ENCODE data around the gene PDE6B. TPM values are rescaled to one million over a fixed set of nuclear protein-coding genes. Genes with fewer than 3 reads are reported as not detected.
A peak's percentile ranks its signal among the peaks of the same experiment; 100 is the strongest.

Gene PDE6B
- total and polyA plus RNA-seq, 2 of the 13 experiments (the other 11 are each of a cell fraction or from before 2014, with no cell fraction given), result 0.38 to 0.40 TPM

GRCh38 chr4:592825-593520 lies 32.4 kb upstream of the PDE6B start:
- no peak overlapping the region for H3K9ac ChIP-seq (ENCODE audit: insufficient read depth, low read depth, low read length)
- H3K9me3 ChIP-seq (ENCODE audit: low read length), result no peaks in the 10 kb centered on the region
- H3K4me2 ChIP-seq (ENCODE audit: low read depth, low read length), result 0 out of 2 replicates have a peak overlapping the region, but pooled peaks have one; percentile 19
- 0 out of 2 replicates have a peak, but pooled peaks cover 7% of the 10 kb centered on the region for H3K4me1 ChIP-seq (ENCODE audit: insufficient read depth, low read length)
- intact Hi-C loops (cut with micrococcal nuclease; ENCODE audit: unreplicated experiment), result no loop called here
- FAIRE-seq, result no peak
- no peaks in the 10 kb centered on the region for H4K20me1 ChIP-seq (ENCODE audit: insufficient read depth, low read length)
- CTCF ChIA-PET (ENCODE audit: low intra/inter-chr PET ratio, low total read pairs), result no interaction called here
- H3K79me2 ChIP-seq (ENCODE audit: insufficient read depth, low read length), result no peaks in the 10 kb centered on the region
- in situ Hi-C loops (cut with HindIII; ENCODE audit: extremely low pct_ligation_motif_present, low pct_unique_long_range_greater_than_20kb), result no loop called here
- no peaks in the 10 kb centered on the region for H3K36me3 ChIP-seq (replicated peaks in 1 of 2; ENCODE audit: control insufficient read depth in 1 of 2, insufficient read depth in 2 of 2, low read length in 2 of 2)
- POLR2A ChIA-PET, result no interaction called here
- DNase-seq (ENCODE audit: low spot score), result no peak
- H3K4me3 ChIP-seq (replicated peaks in 1 of 3; ENCODE audit: insufficient read depth in 1 of 3, low read depth in 2 of 3, low read length in 3 of 3), result no peak overlapping the region
- no peak overlapping the region for H2AFZ ChIP-seq (ENCODE audit: low read length)
- H3K27me3 ChIP-seq (ENCODE audit: control insufficient read depth in 1 of 2, insufficient read depth in 2 of 2, low read length in 2 of 2), result peaks cover 3 to 25% of the 10 kb centered on the region in 2 experiments
- no TSS peak for BruUV-seq (replicated peaks)
- no peak overlapping the region for H3K27ac ChIP-seq (ENCODE audit: extremely low read length, insufficient read depth, low read length)
- 38% methylated on average over 5 of the region's 5 CpGs for WGBS (ENCODE audit: low lambda C conversion rate)
- peak; percentile 78 for ATAC-seq
- peak; percentile 75 for TF ChIP-seq BCL6 (CRISPR knock-in tag; IDR thresholded peaks at IDR 0.05)
- TF ChIP-seq MNT (IDR thresholded peaks at IDR 0.05), result peak; percentile 33; the same call in 1 of the 2 replicates
- TF ChIP-seq, protein P1, sequence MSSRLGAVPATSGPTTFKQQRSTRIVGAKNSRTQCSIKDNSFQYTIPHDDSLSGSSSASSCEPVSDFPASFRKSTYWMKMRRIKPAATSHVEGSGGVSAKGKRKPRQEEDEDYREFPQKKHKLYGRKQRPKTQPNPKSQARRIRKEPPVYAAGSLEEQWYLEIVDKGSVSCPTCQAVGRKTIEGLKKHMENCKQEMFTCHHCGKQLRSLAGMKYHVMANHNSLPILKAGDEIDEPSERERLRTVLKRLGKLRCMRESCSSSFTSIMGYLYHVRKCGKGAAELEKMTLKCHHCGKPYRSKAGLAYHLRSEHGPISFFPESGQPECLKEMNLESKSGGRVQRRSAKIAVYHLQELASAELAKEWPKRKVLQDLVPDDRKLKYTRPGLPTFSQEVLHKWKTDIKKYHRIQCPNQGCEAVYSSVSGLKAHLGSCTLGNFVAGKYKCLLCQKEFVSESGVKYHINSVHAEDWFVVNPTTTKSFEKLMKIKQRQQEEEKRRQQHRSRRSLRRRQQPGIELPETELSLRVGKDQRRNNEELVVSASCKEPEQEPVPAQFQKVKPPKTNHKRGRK (CRISPR knock-in tag; IDR thresholded peaks at IDR 0.05), result peak; percentile 73; the same call in 1 of the 2 replicates
- TF ChIP-seq E2F2 (CRISPR knock-in tag; IDR thresholded peaks at IDR 0.05; ENCODE audit: borderline replicate concordance), result no peak
- TF ChIP-seq ZNF839 (CRISPR knock-in tag; IDR thresholded peaks at IDR 0.05; ENCODE audit: borderline replicate concordance), result no peak
- TF ChIP-seq PAXIP1 (CRISPR knock-in tag; conservative IDR thresholded peaks at IDR 0.05), result 0 out of 2 replicates have a peak, but pooled peaks have one; percentile 19
- no peak for TF ChIP-seq SOX13 (IDR thresholded peaks at IDR 0.05)
- TF ChIP-seq SOX13 (CRISPR knock-in tag; conservative IDR thresholded peaks at IDR 0.05 in 1 of 2, IDR thresholded peaks at IDR 0.05 in 1 of 2), result peak in 1 of 2 experiments; percentile 45; a peak in 1 of 4 replicates
- peak; percentile 28; the same call in 1 of the 2 replicates for TF ChIP-seq CTCF (CRISPR knock-in tag; IDR thresholded peaks at IDR 0.05)
- TF ChIP-seq ZFP82 (CRISPR knock-in tag; IDR thresholded peaks at IDR 0.05; ENCODE audit: borderline replicate concordance), result no peak
- TF ChIP-seq, protein P2, sequence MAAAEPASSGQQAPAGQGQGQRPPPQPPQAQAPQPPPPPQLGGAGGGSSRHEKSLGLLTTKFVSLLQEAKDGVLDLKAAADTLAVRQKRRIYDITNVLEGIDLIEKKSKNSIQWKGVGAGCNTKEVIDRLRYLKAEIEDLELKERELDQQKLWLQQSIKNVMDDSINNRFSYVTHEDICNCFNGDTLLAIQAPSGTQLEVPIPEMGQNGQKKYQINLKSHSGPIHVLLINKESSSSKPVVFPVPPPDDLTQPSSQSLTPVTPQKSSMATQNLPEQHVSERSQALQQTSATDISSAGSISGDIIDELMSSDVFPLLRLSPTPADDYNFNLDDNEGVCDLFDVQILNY (CRISPR knock-in tag; conservative IDR thresholded peaks at IDR 0.05), result no peak
